Cardiac muscle cell (in vitro differentiated cells and primary cell): ENCODE results near the gene SLCO1C1. TPM values are rescaled to one million over a fixed set of nuclear protein-coding genes. Genes with fewer than 3 reads are reported as not detected.

Experiments
- DNase-seq, 2 donors: peaks; one replicate each; pipeline versions ENCODE4 v3.0.0 to v3.0.0-alpha.2; 2010 to 2017; ENCODE audit warnings: low read depth in 1 of 2, low spot score in 1 of 2
- H3K27ac ChIP-seq: fragments of 200-600 bp; sonication (generic); 2 replicates; pipeline ENCODE4 v1.5.1; 2016
- H3K27me3 ChIP-seq: fragments of 200-600 bp; sonication (generic); 2 replicates; pipeline ENCODE4 v1.6.0; 2016; ENCODE audit warnings: control low read depth
- H3K36me3 ChIP-seq: fragments of 200-600 bp; sonication (generic); 2 replicates; pipeline ENCODE4 v1.5.1; 2016; ENCODE audit warnings: control low read depth
- H3K4me1 ChIP-seq: fragments of 200-600 bp; sonication (generic); 2 replicates; pipeline ENCODE4 v1.8.1; 2017; ENCODE audit warnings: low read depth, mild to moderate bottlenecking, mixed run types
- H3K4me3 ChIP-seq: fragments of 200-600 bp; sonication (generic); 2 replicates; pipeline ENCODE4 v1.5.1; 2016; ENCODE audit warnings: mild to moderate bottlenecking
- H3K9me3 ChIP-seq: fragments of 200-600 bp; sonication (generic); 2 replicates; pipeline ENCODE4 v1.5.1; 2017; ENCODE audit warnings: low read depth, mild to moderate bottlenecking, control low read depth
- polyA plus RNA-seq: library from polyadenylated mRNA; unstranded; fragments of >200 nt; fragmentation: Nextera tagmentation; extraction: Ambion mirVana; gene quantifications from 2 replicates; pipeline ENCODE4 v1.2.1, GENCODE V29; 2016
- total RNA-seq: library from RNA; depleted of rRNA; stranded (reverse); fragments of >200 nt; gene quantifications from 2 replicates; pipeline ENCODE4 v1.2.3, GENCODE V29; 2016
- TF ChIP-seq, protein P1 (sequence below): IDR thresholded peaks from 2 replicates; pipeline ENCODE4 v1.5.1; 2012; ENCODE audit warnings: low read depth, mild to moderate bottlenecking, low read length

SLCO1C1 gene
- total RNA-seq (not detected in 2 replicates), polyA plus RNA-seq (0.37 TPM in 1 of 2 replicates, not detected in the other)

DNA sequence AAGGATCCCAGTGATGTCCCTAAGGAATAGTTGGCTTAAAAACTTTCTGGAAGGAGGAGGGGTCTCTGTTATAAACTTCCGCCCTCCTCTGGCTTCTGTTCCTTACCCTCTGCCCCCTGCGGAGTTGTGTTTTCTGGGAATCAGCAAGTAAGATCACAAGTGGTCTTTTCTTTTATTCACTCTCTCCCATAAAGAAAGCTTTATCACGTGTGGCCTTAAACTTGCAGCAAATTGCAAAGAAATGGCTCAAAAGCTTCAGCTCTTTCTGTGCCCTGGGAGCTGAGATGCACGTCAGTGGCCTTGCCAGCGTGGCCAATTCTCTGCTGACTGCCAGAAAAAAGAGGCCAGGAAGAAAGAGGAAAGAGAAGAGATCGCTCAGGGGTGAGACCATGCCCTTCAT, at the start of gene SLCO1C1:
Gene SLCO1C1 (plus strand): TSS at position 101 of the 400 bp plus-strand sequence. CDS start 4,245 bp downstream, outside the sequence.
- Histone ChIP-seq H3K4me3 (no peak within 1 kb of the TSS), H3K27ac (no peak within 1 kb of the TSS), H3K36me3 (no peaks in the 10 kb centered on the region), H3K4me1 (no peaks in the 10 kb centered on the region), H3K9me3 (no peaks in the 10 kb centered on the region), H3K27me3 (no peaks in the 10 kb centered on the region)
- DNase-seq = no peak
- TF ChIP-seq, protein P1, sequence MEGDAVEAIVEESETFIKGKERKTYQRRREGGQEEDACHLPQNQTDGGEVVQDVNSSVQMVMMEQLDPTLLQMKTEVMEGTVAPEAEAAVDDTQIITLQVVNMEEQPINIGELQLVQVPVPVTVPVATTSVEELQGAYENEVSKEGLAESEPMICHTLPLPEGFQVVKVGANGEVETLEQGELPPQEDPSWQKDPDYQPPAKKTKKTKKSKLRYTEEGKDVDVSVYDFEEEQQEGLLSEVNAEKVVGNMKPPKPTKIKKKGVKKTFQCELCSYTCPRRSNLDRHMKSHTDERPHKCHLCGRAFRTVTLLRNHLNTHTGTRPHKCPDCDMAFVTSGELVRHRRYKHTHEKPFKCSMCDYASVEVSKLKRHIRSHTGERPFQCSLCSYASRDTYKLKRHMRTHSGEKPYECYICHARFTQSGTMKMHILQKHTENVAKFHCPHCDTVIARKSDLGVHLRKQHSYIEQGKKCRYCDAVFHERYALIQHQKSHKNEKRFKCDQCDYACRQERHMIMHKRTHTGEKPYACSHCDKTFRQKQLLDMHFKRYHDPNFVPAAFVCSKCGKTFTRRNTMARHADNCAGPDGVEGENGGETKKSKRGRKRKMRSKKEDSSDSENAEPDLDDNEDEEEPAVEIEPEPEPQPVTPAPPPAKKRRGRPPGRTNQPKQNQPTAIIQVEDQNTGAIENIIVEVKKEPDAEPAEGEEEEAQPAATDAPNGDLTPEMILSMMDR = no peak

- Histone ChIP-seq H3K9me3 (no peaks in the 10 kb centered on the region), H3K4me3 (no peak overlapping the region), H3K4me1 (no peaks in the 10 kb centered on the region), H3K27me3 (no peaks in the 10 kb centered on the region), H3K27ac (no peak overlapping the region), H3K36me3 (no peaks in the 10 kb centered on the region)
- DNase-seq = peak; percentile 57 to 74
- TF ChIP-seq, protein P1 = peak; percentile 62
These were observed 48.8 kb upstream of the SLCO1C1 start for GRCh38 chr12:20646239-20646827.

DNA sequence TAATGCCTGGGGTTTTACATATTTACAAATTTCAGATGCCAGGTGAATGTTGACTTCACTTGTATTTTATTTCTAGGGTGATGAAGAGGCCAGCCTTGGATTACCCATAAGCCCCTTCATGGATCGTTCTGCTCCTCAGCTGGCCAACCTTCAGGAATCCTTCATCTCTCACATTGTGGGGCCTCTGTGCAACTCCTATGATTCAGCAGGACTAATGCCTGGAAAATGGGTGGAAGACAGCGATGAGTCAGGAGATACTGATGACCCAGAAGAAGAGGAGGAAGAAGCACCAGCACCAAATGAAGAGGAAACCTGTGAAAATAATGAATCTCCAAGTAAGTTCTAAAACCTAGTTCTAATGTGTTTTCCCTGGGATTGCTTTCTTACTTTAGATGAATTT, 41.3 kb upstream of the SLCO1C1 start:
- DNase-seq = no peak
- Histone ChIP-seq H3K27ac (no peak overlapping the region), H3K27me3 (no peaks in the 10 kb centered on the region), H3K36me3 (no peaks in the 10 kb centered on the region), H3K4me1 (no peaks in the 10 kb centered on the region), H3K4me3 (no peak overlapping the region), H3K9me3 (no peaks in the 10 kb centered on the region)
- TF ChIP-seq, protein P1 = no peak

GRCh38 chr12:20656600-20656999, 38.5 kb upstream of the SLCO1C1 start:
- no peak for DNase-seq
- Histone ChIP-seq H3K9me3 (no peaks in the 10 kb centered on the region), H3K27me3 (no peaks in the 10 kb centered on the region), H3K4me1 (no peaks in the 10 kb centered on the region), H3K27ac (no peak overlapping the region), H3K4me3 (no peak overlapping the region), H3K36me3 (no peaks in the 10 kb centered on the region)
- TF ChIP-seq, protein P1 = no peak

DNA sequence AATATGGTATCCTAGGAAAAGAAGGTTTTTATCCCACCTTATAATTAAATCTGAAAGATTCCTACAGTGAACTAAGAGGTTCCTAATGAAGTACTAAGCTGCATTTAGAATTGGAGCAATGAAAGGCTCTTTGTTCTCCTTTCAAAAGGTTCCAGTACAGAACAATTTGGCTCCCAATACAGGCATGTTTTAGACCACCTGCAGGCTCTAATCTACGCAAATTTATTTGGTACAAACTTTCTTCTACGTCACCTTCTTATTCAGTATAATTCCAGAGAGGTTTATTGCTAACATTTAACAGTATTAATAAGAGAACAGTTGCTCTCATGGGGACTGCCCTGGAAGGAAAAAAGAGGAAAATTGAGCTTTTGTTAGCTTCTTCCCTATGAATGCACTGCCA, 37.6 kb upstream of the SLCO1C1 start:
- TF ChIP-seq, protein P1 = no peak
- no peak overlapping the region for H3K4me3 ChIP-seq
- no peaks in the 10 kb centered on the region for H3K36me3 ChIP-seq
- no peak overlapping the region for H3K27ac ChIP-seq
- no peaks in the 10 kb centered on the region for H3K27me3 ChIP-seq
- H3K9me3 ChIP-seq = no peaks in the 10 kb centered on the region
- no peak for DNase-seq
- H3K4me1 ChIP-seq = no peaks in the 10 kb centered on the region

DNA sequence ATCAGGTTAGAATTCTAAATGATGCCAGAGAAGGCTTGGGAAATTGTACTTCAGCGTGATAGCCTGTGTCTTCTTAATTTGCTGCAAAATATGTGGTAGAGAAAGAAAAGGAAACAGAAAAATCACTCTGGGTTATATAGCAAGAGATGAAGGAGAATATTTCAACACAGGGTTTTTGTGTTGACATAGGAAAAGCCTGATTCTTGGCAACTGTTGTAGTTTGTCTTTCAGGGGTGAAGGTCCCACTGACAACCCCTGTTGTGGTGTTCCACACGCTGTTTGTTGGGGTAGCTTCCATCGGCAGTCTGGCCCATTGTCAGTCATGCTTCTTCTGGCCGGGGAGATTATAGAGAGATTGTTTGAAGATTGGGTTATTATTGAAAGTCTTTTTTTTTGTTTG, 13.8 kb upstream of the SLCO1C1 start:
- Histone ChIP-seq H3K4me3 (no peak overlapping the region), H3K27ac (no peak overlapping the region), H3K36me3 (no peaks in the 10 kb centered on the region), H3K27me3 (no peaks in the 10 kb centered on the region), H3K4me1 (no peaks in the 10 kb centered on the region), H3K9me3 (no peaks in the 10 kb centered on the region)
- TF ChIP-seq, protein P1 = no peak
- no peak for DNase-seq
